Keratinocyte (primary cell): ENCODE results near the gene DGCR6L. TPM values are rescaled to one million over a fixed set of nuclear protein-coding genes. Genes with fewer than 3 reads are reported as not detected.
"Not testable (repeated sequence)": the region's sequence is repeated elsewhere in the genome, so short reads cannot be mapped to it uniquely, and the experiment has no call there.

Source experiments
- DNase-seq: peaks from one replicate; pipeline ENCODE4 v3.0.0-alpha.2; 2011; ENCODE audit warnings: low read depth, missing footprints, low spot score
- FAIRE-seq: peaks from 2 replicates; lab custom pipeline; 2011; peaks lifted over from hg19 to GRCh38; lab: Jason Lieb, UNC
- H2AFZ ChIP-seq: 2 replicates; pipeline ENCODE4 v1.6.0; 2012; ENCODE audit warnings: low read length, control low read depth, inconsistent platforms; ENCODE audit not compliant: control insufficient read depth
- H3K27ac ChIP-seq: 2 replicates; pipeline ENCODE4 v1.5.1; 2011; ENCODE audit warnings: low read length; ENCODE audit not compliant: control insufficient read depth, insufficient read depth
- H3K27me3 ChIP-seq: 3 replicates; pipeline ENCODE4 v1.6.0; 2011; ENCODE audit warnings: low read length; ENCODE audit not compliant: control insufficient read depth, insufficient read depth; ENCODE audit errors: extremely low read depth
- H3K36me3 ChIP-seq, 2 experiments: 2 replicates in 1 of 2; 3 replicates in 1 of 2; pipeline ENCODE4 v1.5.1; 2011; ENCODE audit warnings: low read length in 2 of 2, mild to moderate bottlenecking in 1 of 2; ENCODE audit not compliant: control insufficient read depth in 2 of 2, insufficient read depth in 2 of 2; ENCODE audit errors: extremely low read depth in 1 of 2
- H3K4me1 ChIP-seq: 3 replicates; pipeline ENCODE4 v1.5.1; 2011; ENCODE audit warnings: low read length; ENCODE audit not compliant: control insufficient read depth, insufficient read depth; ENCODE audit errors: extremely low read depth
- H3K4me2 ChIP-seq: 3 replicates; pipeline ENCODE4 v1.6.0; 2011; ENCODE audit warnings: low read depth, low read length; ENCODE audit not compliant: control insufficient read depth, insufficient read depth; ENCODE audit errors: extremely low read depth
- H3K4me3 ChIP-seq, 3 experiments: fragments of 200-600 bp in 1 of 3; sonication (generic) in 1 of 3; 2 replicates in 2 of 3; 3 replicates in 1 of 3; pipeline ENCODE4 v1.5.1; 2011 to 2016; ENCODE audit warnings: low read length in 3 of 3, mild to moderate bottlenecking in 3 of 3, control low read depth in 2 of 3, inconsistent platforms in 1 of 3, low read depth in 1 of 3, mixed read lengths in 1 of 3, mixed run types in 1 of 3, moderate library complexity in 1 of 3; ENCODE audit not compliant: control insufficient read depth in 2 of 3, insufficient read depth in 2 of 3; ENCODE audit errors: extremely low read depth in 1 of 3
- H3K79me2 ChIP-seq: 2 replicates; pipeline ENCODE4 v1.6.0; 2012; ENCODE audit warnings: low read length; ENCODE audit not compliant: control insufficient read depth, insufficient read depth
- H3K9ac ChIP-seq: 3 replicates; pipeline ENCODE4 v1.6.0; 2011; ENCODE audit warnings: low read length; ENCODE audit not compliant: control insufficient read depth, insufficient read depth; ENCODE audit errors: extremely low read depth
- H3K9me1 ChIP-seq: 3 replicates; pipeline ENCODE4 v1.6.0; 2011; ENCODE audit warnings: low read length; ENCODE audit not compliant: control insufficient read depth, insufficient read depth; ENCODE audit errors: extremely low read depth
- H3K9me3 ChIP-seq: 2 replicates; pipeline ENCODE4 v1.5.1; 2012; ENCODE audit warnings: low read depth, low read length; ENCODE audit not compliant: control insufficient read depth
- H4K20me1 ChIP-seq: 3 replicates; pipeline ENCODE4 v1.6.0; 2011; ENCODE audit warnings: low read length; ENCODE audit not compliant: control insufficient read depth, insufficient read depth; ENCODE audit errors: extremely low read depth
- CTCF ChIP-seq, 3 experiments: IDR thresholded peaks in 1 of 3; conservative IDR thresholded peaks in 1 of 3; optimal IDR thresholded peaks in 1 of 3; 2 replicates in 2 of 3; 3 replicates in 1 of 3; pipeline versions ENCODE3 to v1.5.1; 2011; ENCODE audit warnings: low read length in 3 of 3, mild to moderate bottlenecking in 3 of 3, moderate library complexity in 2 of 3, control low read depth in 1 of 3, inconsistent platforms in 1 of 3; ENCODE audit not compliant: insufficient read depth in 2 of 3; ENCODE audit errors: extremely low read depth in 1 of 3
- EZH2 ChIP-seq: IDR thresholded peaks from one replicate; pipeline ENCODE4 v1.6.1; 2012; ENCODE audit warnings: inconsistent platforms, mild to moderate bottlenecking, low read length, moderate library complexity
- dilution Hi-C: fragments of 300-500 bp; cut with MboI; formaldehyde crosslinking; loops from one replicate; pipeline ENCODE4 v1.7.0; 2020; ENCODE audit warnings: low sequenced_read_pairs; ENCODE audit not compliant: extremely low pct_ligation_motif_present
- polyA minus RNA-seq, 3 experiments: library from RNA; depleted of rRNA, polyadenylated mRNA; stranded (reverse); fragments of >200 nt; gene quantifications; 1 replicate in 1 of 3; 2 replicates in 1 of 3; 3 replicates in 1 of 3; pipeline ENCODE4 v1.2.3, GENCODE V29; 2011
- polyA plus RNA-seq, 5 experiments: library from polyadenylated mRNA; depleted of rRNA in 3 of 5; stranded (reverse) in 3 of 5; stranded (forward) in 1 of 5; unstranded in 1 of 5; fragments of >200 nt; gene quantifications; 1 replicate in 1 of 5; 2 replicates in 3 of 5; 3 replicates in 1 of 5; pipeline versions ENCODE4 v1.2.1 to v1.2.3, GENCODE V29; 2011 to 2012; ENCODE audit warnings: missing spikeins in 2 of 5, low read depth in 1 of 5, low replicate concordance in 1 of 5

Gene DGCR6L
- 19.2 to 38.3 TPM (median 25.2 TPM) in 3 replicates for polyA plus RNA-seq
- polyA plus RNA-seq (2011; ENCODE audit: low read depth) = 10.6 TPM
- 13.0 and 35.8 TPM in 2 replicates for polyA plus RNA-seq (2011; cell fraction: cytosol; rRNA removed)
- 7.9 and 8.3 TPM in 2 replicates for polyA plus RNA-seq (2011; cell fraction: nucleus; rRNA removed)
- 15.8 and 30.8 TPM in 2 replicates for polyA plus RNA-seq (2012; ENCODE audit: low replicate concordance)
- polyA minus RNA-seq = 8.7 to 18.4 TPM (median 15.3 TPM) in 3 replicates
- polyA minus RNA-seq (2011; cell fraction: cytosol; rRNA and poly(A)+ RNA removed) = 31.3 TPM
- 3.6 and 6.3 TPM in 2 replicates for polyA minus RNA-seq (2011; cell fraction: nucleus; rRNA and poly(A)+ RNA removed)

- Histone ChIP-seq H3K79me2 (no peaks in the 10 kb centered on the region), H2AFZ (peak within 1 kb of the TSS; percentile 80), H4K20me1 (no peaks in the 10 kb centered on the region), H3K27me3 (no peaks in the 10 kb centered on the region), H3K9me1 (no peaks in the 10 kb centered on the region), H3K9me3 (no peaks in the 10 kb centered on the region), H3K4me2 (peak within 1 kb of the TSS; percentile 92), H3K4me1 (peaks cover 20% of the 10 kb centered on the region), H3K36me3 (no peaks in the 10 kb centered on the region), H3K4me3 (peak within 1 kb of the TSS; percentile 78 to 97 (median 88)), H3K9ac (peak within 1 kb of the TSS; percentile 73), H3K27ac (peak within 1 kb of the TSS; percentile 67)
- DNase-seq (peak; percentile 30), FAIRE-seq (no peak)
- dilution Hi-C loops = no loop called here
- TF ChIP-seq CTCF (optimal IDR thresholded peaks at IDR 0.05 in 1 of 3, IDR thresholded peaks at IDR 0.05 in 1 of 3, conservative IDR thresholded peaks at IDR 0.05 in 1 of 3; ENCODE audit: extremely low read depth in 1 of 3, insufficient read depth in 2 of 3, low read length in 3 of 3) (no peak), EZH2 (no peak)
Measured at GRCh38 chr22:20319745-20320658, at the start of gene DGCR6L. Gene DGCR6L, minus strand, starts transcription at chr22:20320060. Its CDS starts 72 bp downstream, at chr22:20319988.

GRCh38 chr22:20368875-20369274 is 49.0 kb upstream of the DGCR6L start:
- H3K4me3 ChIP-seq, DNase-seq, dilution Hi-C loops, H3K27me3 ChIP-seq, H3K27ac ChIP-seq, H4K20me1 ChIP-seq, H3K4me2 ChIP-seq, H3K9me1 ChIP-seq, H3K4me1 ChIP-seq, H3K9me3 ChIP-seq, H3K79me2 ChIP-seq, H3K36me3 ChIP-seq, H2AFZ ChIP-seq, FAIRE-seq, H3K9ac ChIP-seq: not testable (repeated sequence)

GRCh38 chr22:20366841-20367240 is 47.0 kb upstream of the DGCR6L start:
- dilution Hi-C loops, H3K9me1 ChIP-seq, DNase-seq, H3K79me2 ChIP-seq, H3K4me2 ChIP-seq, H3K27me3 ChIP-seq, H3K4me3 ChIP-seq, FAIRE-seq, H3K9me3 ChIP-seq, H2AFZ ChIP-seq, H3K9ac ChIP-seq, H3K36me3 ChIP-seq, H3K27ac ChIP-seq, H3K4me1 ChIP-seq, H4K20me1 ChIP-seq: not testable (repeated sequence)
